Measurements from ENCODE around the gene HBG1.

Gene HBG1

DNA sequence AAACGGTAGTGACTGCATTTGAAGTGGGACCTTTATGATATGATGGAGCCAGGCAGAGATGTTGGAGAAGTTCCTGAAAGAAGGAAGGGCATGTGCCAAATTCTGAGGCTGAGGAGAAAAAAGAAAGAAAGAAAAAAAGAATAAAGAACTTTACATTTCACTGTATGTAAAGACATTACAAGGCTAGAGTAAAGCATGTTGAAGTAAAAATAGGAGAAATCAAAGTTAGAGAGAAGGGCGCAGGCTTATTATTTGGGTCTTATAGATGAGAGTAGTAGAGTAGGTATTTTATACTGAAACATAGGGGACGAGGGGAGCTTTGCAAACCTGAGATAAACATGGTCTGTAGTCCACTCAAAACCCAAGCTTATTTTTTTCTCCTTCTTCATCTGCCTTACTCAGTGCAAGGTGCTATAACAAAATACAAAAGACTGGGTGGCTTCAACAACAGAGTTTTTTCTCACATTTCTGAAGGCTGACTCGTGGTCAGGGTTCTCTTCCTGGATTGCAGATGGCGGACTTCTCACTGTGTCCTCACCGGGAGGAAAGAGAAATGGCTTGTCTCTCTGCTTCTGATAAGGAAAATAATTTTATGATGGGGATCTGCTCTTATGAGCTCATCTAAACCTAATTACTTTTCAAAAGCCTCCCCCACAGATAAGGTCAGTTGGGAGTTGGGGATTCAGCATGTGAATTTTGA lies 2.7 kb downstream of the HBG1 start:
- DNase-seq (ENCODE audit: low spot score), result no peak

DNA sequence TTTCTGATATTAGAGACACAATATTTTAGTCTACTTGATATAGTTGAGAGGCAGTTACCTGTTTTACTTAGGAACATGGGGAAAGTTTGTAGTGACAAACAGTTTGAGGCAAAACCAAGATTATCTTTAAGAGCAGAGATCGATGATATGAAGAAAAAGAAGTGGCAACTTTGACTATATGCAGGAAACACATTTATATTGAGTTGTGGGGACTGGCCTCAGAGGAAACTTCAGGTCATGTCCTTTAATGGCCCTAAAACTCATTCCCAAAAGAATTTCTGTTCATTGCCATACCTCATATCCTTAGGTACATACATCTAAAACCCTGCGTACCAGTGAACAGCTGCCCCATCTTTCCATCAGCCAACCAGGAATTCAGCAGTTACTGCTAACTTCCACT lies 4.5 kb downstream of the HBG1 start:
- DNase-seq (ENCODE audit: low spot score), result no peak

DNA sequence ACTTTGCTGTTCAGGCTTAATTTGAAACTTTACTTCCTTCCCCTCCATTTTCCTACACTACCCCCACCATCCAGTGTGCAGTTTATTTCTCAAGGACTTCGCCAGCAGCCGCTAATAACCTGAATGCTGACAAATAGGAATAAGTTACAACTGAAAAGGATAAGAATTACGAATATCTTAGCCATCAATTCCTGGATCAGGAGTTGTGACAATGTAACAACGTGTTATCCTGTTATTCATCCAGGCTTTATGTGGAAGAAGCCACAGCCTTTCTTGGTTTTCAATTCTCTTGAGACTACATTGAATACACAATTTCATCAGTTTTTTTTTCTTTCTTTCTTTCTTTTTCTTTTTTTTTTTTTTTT lies 5.9 kb downstream of the HBG1 start:
- DNase-seq (ENCODE audit: low spot score), result no peak

DNA sequence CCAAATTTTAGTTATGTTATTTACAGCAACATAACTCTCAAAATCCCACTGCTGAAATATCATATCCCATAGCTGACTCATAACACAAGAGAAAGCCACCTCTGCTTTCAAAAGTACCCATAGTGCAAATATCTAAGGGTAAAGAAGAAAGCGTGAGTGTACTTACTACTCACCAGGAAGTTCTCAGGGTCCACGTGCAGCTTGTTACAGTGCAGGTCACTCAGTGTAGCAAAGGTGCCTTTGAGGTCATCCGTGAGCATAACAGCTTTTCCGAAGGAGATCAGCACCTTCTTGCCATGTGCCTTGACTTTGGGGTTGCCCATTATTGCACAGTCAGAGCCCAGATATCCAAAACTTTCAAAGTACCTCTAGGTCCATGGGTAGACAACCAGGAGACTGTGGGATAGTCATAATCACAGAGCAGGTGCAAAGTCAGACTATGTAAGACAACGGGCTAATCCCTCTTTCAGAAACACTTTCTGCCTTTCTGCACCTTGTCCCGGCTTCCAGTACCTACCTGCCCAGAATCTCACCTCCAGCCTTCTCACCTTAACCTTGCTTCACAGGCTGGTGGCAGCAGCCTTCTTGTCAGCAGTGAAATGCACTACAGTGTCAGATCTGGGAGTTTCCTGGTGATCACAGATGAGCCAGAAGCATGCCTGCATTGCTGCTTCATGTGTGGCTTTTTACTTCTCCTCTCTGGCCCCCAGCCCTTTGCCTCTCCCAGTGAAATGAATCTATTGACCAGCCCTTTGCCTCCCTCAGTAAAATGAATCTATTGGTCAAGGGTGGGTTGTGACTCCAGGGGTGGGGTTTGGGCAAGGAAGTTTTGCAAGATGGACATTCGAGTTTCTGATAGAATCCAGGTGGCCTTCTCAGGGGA lies 6.5 kb downstream of the HBG1 start:
- DNase-seq (ENCODE audit: low spot score), result no peak

DNA sequence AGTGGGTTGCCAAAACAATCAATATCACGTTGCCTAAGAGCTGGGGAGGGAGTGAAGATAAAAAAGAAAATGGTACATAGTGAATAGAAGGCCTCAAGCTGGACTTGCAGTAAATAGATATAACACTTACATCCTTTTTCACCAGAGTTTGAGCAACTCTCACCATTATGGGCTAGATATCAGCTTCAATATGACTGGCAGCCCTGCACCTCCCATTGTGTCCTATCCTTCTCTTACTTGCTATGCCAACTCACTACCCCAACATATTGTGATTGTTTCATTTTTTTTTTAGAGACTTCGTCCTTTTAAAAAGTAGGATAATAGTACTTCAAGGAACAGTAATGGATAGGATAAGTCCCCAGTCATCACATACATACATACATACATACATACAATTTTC lies 7.4 kb downstream of the HBG1 start:
- DNase-seq (ENCODE audit: low spot score), result no peak

DNA sequence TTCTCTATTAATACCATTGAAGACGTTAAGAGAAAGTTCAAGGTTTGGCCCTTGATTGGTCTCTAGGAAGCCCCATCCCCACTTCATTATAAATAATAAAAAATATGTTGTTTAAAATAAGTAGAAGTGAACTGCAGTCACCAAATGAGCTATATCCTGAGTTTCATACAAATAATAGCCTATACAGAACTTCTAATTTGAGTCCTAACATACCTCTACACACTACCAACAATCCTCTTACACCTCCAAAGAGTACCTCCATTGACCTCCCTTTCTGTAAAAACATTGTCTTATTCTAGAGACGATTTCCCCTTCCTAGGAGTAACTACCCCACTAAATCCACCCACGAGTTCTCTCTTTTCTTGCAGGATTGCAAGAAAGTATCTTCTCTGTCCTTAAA lies 8.2 kb downstream of the HBG1 start:
- no peak for DNase-seq (ENCODE audit: low spot score)

DNA sequence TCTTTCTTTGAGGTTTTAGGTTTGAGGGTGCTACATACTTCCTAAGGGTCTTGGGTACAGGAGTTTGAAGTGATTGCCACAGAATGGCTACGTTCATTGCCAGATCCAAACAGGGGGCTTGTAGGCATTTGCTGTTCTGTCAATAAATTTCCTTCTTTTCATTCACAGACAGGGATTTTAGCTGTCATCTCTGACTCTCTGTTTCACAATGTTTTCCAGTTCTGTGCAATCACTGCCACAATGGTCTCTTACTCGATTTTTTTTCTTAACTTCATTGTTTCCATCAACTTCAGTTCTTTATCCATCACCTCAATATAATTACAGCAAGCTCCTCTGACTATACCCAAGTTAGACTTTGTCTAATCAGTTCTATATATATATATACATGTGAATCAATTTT lies 9.2 kb downstream of the HBG1 start:
- no peak for DNase-seq (ENCODE audit: low spot score)

DNA sequence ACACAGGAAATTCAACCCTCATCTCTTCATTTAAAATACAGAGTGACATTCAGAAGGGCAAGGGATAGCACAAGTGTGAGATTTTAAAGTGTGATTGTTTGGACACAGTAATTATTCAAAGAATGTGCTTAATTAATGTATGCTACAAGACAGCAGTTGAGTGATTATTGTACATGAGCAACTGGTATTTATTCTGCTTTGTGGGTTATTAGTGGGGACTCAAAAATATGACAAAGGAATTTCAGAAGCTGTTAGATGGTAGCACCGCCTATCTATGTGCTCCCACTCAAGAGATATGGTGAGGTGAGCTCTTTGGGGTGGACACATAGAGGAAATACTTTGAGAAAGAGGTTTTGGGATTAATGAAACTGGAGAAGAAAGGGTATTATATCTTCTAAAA lies 9.6 kb downstream of the HBG1 start:
- no peak for DNase-seq (ENCODE audit: low spot score)

DNA sequence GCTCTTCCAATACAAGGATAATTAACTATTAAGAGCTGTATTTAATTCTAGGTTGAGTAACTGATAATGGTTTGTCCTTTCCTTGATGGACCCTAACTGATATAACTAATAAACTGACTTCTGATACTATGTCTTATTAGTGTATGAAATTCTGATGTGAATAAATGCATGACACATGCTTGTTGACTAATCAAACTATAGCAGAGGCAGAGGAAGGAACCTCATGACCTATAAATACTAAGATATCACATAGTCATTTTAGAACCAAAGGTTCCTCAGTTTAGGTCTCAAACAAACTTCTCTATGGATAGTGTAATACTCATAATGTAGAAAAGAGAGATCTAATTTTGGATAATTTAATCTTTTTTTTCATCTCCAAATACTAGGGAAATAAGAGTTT lies 10.6 kb downstream of the HBG1 start:
- DNase-seq (ENCODE audit: low spot score), result no peak

DNA sequence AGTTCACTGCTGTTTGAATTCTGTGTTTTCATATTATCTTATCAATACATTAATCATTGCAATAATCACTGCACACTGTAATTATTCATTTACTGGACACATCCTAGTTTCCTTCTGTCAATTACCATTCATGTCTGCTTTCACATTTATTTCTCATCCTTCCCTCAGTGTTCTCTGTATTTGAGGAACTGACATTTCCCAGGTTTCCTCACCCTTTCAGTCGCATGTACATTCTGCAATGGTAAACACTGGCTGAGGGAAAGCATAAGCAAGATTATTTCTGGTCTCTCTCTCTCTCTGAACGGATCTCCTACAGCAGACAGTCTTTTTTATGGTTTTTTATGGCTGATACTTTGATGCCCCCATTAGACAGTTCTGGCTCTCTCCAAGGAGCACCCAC lies 11.2 kb downstream of the HBG1 start:
- no peak for DNase-seq (ENCODE audit: low spot score)

DNA sequence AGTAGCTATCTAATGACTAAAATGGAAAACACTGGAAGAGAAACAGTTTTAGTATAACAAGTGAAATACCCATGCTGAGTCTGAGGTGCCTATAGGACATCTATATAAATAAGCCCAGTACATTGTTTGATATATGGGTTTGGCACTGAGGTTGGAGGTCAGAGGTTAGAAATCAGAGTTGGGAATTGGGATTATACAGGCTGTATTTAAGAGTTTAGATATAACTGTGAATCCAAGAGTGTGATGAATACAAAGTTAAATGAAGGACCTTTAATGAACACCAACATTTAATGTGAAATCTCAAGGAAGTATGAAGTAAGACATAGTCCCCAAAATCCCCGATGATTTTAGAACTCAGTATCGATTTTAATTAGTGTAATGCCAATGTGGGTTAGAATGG lies 12.2 kb downstream of the HBG1 start:
- DNase-seq (ENCODE audit: low spot score), result no peak

DNA sequence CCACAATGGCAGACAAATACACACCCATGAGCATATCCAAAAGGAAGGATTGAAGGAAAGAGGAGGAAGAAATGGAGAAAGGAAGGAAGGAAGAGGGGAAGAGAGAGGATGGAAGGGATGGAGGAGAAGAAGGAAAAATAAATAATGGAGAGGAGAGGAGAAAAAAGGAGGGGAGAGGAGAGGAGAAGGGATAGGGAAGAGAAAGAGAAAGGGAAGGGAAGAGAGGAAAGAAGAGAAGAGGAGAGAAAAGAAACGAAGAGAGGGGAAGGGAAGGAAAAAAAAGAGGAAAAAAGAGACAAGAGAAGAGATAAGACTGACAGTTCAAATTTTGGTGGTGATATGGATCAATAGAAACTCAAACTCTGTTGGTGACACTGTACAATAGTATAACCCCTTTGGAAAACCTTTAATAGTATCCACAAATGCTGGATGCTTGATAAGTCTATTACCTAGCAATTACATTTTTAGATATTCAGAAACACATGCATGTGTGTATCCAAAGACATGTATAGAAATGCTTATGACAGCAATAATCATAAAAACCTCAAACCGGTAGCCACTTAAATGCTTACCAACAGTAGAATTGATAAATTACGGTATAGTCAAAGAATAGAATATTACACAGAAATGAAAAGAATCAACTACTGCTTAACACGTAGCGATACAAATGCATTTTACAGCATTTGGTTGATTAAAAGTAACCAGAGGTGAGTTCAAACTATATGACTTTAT lies 14.1 kb downstream of the HBG1 start:
- DNase-seq (ENCODE audit: low spot score), result no peak

DNA sequence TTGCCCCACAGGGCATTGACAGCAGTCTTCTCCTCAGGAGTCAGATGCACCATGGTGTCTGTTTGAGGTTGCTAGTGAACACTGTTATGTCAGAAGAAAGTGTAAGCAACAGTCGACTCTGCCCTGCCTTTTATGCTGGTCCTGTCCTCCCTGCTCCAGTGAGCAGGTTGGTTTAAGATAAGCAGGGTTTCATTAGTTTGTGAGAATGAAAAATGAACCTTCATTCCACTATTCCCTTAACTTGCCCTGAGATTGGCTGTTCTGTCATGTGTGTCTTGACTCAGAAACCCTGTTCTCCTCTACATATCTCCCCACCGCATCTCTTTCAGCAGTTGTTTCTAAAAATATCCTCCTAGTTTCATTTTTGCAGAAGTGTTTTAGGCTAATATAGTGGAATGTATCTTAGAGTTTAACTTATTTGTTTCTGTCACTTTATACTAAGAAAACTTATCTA lies 15.2 kb downstream of the HBG1 start, which contains the start of gene HBD:
TSS of gene HBD (minus strand) at position 103 of the 454 bp plus-strand sequence. CDS start at position 53, 50 bp downstream.
- DNase-seq (ENCODE audit: low spot score), result no peak

DNA sequence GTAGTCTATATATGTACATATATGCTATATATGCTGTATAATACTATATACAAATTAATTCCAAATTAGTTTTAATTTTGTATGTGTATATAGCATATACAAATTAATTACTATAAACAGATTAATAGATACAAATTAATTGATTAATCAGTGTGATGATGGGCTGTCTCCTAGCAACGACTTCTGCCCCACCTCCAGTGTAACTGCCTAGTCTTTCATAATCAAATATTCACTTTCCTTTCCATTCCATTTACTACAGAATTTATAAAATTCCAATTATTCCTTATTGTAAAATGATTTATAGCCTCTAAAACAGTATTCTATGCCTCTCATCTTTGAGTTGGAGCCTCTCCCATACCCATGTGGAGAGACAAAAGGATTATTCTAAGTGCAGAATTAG lies 16.4 kb downstream of the HBG1 start:
- DNase-seq (ENCODE audit: low spot score), result no peak

DNA sequence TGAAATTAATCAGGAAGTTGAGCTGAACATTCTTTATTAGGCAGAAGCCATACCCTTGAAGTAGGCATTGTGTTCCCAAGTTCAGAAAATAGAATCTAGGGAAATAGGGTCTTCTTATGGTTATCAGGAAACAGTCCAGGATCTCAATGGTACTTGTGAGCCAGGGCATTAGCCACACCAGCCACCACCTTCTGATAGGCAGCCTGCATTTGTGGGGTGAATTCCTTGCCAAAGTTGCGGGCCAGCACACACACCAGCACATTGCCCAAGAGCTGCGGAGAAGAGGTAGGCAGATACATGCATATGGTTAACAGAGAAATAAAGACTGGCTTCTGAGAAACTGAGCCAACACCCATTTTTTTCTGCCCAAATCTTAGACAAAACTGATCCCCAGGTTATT lies 16.8 kb downstream of the HBG1 start:
- DNase-seq (ENCODE audit: low spot score), result no peak

DNA sequence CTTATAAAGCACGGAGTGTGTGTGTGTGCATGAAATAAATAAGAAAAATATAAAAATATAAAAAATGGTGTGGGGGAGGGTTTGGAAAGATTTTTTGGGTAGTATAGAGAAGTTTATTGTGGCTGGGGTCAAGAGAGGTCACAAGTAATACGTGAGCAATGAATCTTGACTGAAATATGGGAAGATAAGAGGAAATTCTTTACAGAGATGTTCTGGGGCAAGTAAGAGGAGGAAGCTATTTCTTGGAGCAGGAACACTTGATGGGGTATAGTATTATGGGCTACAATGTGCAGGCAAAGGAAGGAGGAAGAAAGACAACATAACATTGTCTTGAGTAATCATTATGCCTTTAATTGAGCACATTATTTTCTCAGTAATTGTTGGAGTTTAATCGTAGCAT lies 17.5 kb downstream of the HBG1 start:
- DNase-seq (ENCODE audit: low spot score), result no peak

DNA sequence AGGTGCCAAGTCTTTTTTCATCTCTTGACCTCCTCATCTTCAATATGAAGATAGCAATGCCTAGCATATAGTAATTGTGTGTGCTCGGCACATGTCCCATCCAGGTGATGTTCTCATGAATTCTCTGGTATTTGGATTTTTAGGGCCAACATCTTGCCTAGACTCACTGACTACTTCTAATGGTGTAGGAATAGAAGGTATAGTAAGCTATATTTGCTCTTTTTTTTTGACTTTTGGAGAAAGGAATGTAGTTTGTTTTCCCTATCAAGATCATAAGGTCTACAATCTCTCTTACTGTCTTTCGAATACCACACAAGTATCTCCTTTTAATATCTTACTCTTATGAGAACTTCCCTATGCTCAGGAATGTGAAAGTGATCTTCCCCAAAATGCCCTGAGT lies 18.5 kb downstream of the HBG1 start:
- no peak for DNase-seq (ENCODE audit: low spot score)

DNA sequence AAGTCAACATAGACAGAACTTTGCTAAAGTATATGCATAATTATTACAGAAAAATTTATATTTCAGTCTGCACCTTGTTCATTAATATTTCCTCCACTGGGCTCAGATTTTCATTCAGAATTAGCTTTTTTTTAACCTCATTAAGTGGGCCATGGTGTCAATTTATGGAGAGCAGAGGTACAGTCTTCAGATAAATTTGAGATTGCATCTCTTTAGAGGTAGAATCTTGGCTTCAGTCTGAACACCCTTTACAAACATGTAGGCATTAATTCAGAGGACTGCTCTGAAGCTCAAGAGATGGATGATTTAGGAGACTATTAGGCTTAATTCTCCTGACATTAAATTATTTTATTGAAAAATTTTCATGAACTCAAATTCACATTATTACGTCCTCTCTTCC lies 19.4 kb downstream of the HBG1 start:
- no peak for DNase-seq (ENCODE audit: low spot score)

DNA sequence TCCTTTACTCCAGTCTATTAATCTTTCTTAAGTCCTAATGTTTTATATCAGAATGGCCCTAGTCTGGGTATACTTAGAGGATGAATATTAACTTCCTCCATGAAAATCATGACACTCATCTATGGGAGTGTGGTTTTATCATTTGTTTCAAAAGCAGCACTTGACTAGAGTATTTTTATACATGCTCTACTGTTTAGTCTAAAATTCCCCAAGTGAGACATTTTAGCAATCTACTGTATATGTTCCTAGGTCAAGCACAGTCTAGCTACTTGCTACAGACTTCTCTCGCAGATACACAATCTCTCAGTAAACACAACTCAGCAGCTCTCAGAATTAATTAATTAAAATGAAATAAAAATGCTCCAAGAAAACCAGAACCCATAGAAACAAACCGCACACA lies 19.9 kb downstream of the HBG1 start:
- no peak for DNase-seq (ENCODE audit: low spot score)

DNA sequence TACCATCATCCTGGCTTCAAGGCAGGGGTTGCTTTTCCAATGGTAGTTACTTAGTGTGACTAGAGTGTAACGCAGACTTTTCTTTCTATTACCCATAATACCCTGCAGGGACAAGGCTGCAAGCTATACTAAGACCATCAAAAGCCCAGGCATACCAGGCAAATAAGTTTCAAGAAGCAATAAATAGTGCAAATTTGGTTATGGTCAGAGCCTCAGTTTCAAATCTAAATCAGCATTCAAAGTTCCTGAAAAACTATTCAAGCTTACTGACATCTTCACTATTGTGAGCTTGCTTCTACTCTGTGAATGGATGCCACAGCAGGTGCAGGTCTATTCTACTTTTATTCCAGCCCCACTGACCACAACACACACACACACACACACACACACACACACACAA lies 20.3 kb downstream of the HBG1 start:
- DNase-seq (ENCODE audit: low spot score), result no peak

DNA sequence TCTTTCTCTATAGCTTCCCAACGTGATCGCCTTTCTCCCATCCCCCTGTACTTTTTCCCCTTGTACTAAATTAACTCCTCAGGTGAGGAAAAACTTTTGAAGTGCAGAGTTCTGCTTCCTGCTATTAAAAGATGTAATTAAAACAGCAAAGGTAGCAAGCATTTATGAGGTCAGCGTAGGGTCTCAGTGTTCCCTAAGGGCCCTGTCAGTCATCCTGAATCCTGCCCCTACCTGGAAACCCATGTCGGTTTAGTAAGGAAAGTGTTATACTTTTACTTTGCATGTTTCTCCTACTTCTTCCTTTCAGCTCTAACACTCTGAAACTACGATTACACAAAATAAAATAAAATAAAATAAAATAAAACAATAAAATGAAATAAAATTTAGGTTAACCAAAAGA lies 21.5 kb downstream of the HBG1 start:
- no peak for DNase-seq (ENCODE audit: low spot score)

DNA sequence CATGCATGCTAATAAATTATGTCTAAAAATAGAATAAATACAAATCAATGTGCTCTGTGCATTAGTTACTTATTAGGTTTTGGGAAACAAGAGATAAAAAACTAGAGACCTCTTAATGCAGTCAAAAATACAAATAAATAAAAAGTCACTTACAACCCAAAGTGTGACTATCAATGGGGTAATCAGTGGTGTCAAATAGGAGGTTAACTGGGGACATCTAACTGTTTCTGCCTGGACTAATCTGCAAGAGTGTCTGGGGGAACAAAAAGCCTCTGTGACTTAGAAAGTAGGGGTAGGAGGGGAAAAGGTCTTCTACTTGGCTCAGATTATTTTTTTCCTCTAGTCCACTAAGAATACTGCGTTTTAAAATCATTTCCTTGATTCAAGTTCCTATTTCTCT lies 22.0 kb downstream of the HBG1 start:
- no peak for DNase-seq (ENCODE audit: low spot score)

DNA sequence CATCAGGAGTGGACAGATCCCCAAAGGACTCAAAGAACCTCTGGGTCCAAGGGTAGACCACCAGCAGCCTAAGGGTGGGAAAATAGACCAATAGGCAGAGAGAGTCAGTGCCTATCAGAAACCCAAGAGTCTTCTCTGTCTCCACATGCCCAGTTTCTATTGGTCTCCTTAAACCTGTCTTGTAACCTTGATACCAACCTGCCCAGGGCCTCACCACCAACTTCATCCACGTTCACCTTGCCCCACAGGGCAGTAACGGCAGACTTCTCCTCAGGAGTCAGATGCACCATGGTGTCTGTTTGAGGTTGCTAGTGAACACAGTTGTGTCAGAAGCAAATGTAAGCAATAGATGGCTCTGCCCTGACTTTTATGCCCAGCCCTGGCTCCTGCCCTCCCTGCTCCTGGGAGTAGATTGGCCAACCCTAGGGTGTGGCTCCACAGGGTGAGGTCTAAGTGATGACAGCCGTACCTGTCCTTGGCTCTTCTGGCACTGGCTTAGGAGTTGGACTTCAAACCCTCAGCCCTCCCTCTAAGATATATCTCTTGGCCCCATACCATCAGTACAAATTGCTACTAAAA lies 22.8 kb downstream of the HBG1 start, which contains the start of gene HBB:
TSS of gene HBB (minus strand) at position 340 of the 579 bp plus-strand sequence. CDS start at position 290, 50 bp downstream.
- peak; percentile 79 for DNase-seq (ENCODE audit: low spot score)

Data from RKO (cell line).